Breast epithelium (tissue), 4 donors: ENCODE data around the gene FAM168A. TPM values are rescaled to one million over a fixed set of nuclear protein-coding genes. Genes with fewer than 3 reads are reported as not detected.

Experiments
- DNase-seq, 2 donors: peaks; one replicate each; pipeline ENCODE4 v3.0.0-alpha.2; 2019; ENCODE audit warnings: low spot score in 2 of 2
- H3K27ac ChIP-seq, 2 donors: fragments of 200-600 bp; sonication (generic) in 1 of 2; one replicate each; pipeline ENCODE4 v1.5.1; 2016 to 2019; ENCODE audit warnings: mild to moderate bottlenecking in 1 of 2
- H3K27me3 ChIP-seq, 2 donors: fragments of 200-600 bp; sonication (generic) in 1 of 2; one replicate each; pipeline versions ENCODE4 v1.5.1 to v1.6.0; 2017 to 2019; ENCODE audit warnings: control low read depth in 1 of 2, mild to moderate bottlenecking in 1 of 2
- H3K36me3 ChIP-seq: fragments of 200-600 bp; one replicate; pipeline ENCODE4 v1.5.1; 2019
- H3K4me1 ChIP-seq, 2 donors: fragments of 200-600 bp; sonication (generic); one replicate each; pipeline ENCODE4 v1.5.1; 2016 to 2019; ENCODE audit warnings: control low read depth in 1 of 2
- H3K4me3 ChIP-seq, 3 donors: fragments of 200-600 bp; sonication (generic); 1 replicate in 2 of 3; 2 replicates in 1 of 3; pipeline ENCODE4 v1.5.1; 2016 to 2019; ENCODE audit warnings: mild to moderate bottlenecking in 3 of 3, moderate library complexity in 2 of 3
- H3K9me3 ChIP-seq, 2 donors: fragments of 200-600 bp; sonication (generic) in 1 of 2; one replicate each; pipeline ENCODE4 v1.5.1; 2016 to 2019; ENCODE audit warnings: control low read depth in 1 of 2
- CTCF ChIP-seq, 3 donors: fragments of 450-650 bp; IDR thresholded peaks; one replicate each; pipeline ENCODE4 v1.5.1; 2016 to 2017; ENCODE audit warnings: antibody characterized with exemption in 3 of 3, mild to moderate bottlenecking in 3 of 3, moderate library complexity in 3 of 3
- POLR2A ChIP-seq: fragments of 450-650 bp; IDR thresholded peaks from one replicate; pipeline ENCODE4 v1.6.1; 2016; ENCODE audit warnings: antibody characterized with exemption, mild to moderate bottlenecking, moderate library complexity
- POLR2AphosphoS5 ChIP-seq, 3 donors: sonication (generic); formaldehyde crosslinking; IDR thresholded peaks; one replicate each; pipeline ENCODE4 v1.6.1; 2017; ENCODE audit warnings: antibody characterized with exemption in 3 of 3
- intact Hi-C: fragments of 100-400 bp; cut with DNase I; formaldehyde crosslinking; loops from one replicate; pipeline ENCODE4 v1.15.1; 2023; ENCODE audit warnings: low total_unique reads
- total RNA-seq, 3 donors: library from RNA; depleted of rRNA; stranded (reverse); fragments of >200 nt; gene quantifications; one replicate each; pipeline ENCODE4 v1.1.0, GENCODE V29; 2016

The FAM168A gene
- total RNA-seq, 3 donors from 2014 or later, result 26.5 to 41.9 (median 28.8) TPM

- no peaks in the 10 kb centered on the region for H3K27me3 ChIP-seq
- intact Hi-C loops, result no loop called here
- H3K9me3 ChIP-seq, result no peaks in the 10 kb centered on the region
- no peaks in the 10 kb centered on the region for H3K4me1 ChIP-seq
- TF ChIP-seq CTCF (IDR thresholded peaks at IDR 0.05), result no peak
- TF ChIP-seq POLR2A, result no peak
- no peak for TF ChIP-seq POLR2AphosphoS5 (IDR thresholded peaks at IDR 0.05)
- H3K36me3 ChIP-seq, result no peaks in the 10 kb centered on the region
- H3K27ac ChIP-seq, result no peak overlapping the region
- no peak overlapping the region for H3K4me3 ChIP-seq
- no peak for DNase-seq
These were observed 88.7 kb downstream of the FAM168A start for GRCh38 chr11:73509188-73509587.

- Histone ChIP-seq H3K36me3 (no peaks in the 10 kb centered on the region), H3K4me1 (no peaks in the 10 kb centered on the region), H3K4me3 (no peak overlapping the region), H3K27ac (no peak overlapping the region), H3K27me3 (no peaks in the 10 kb centered on the region), H3K9me3 (no peaks in the 10 kb centered on the region)
- no peak for DNase-seq
- no peak for TF ChIP-seq CTCF (IDR thresholded peaks at IDR 0.05)
- no peak for TF ChIP-seq POLR2AphosphoS5 (IDR thresholded peaks at IDR 0.05)
- TF ChIP-seq POLR2A, result no peak
- intact Hi-C loops, result no loop called here
These were observed 89.4 kb downstream of the FAM168A start for GRCh38 chr11:73508243-73509176.

GRCh38 chr11:73507086-73507485 is 90.8 kb downstream of the FAM168A start:
- Histone ChIP-seq H3K4me3 (no peak overlapping the region), H3K27ac (no peak overlapping the region), H3K36me3 (no peaks in the 10 kb centered on the region), H3K9me3 (no peaks in the 10 kb centered on the region), H3K4me1 (no peaks in the 10 kb centered on the region), H3K27me3 (no peaks in the 10 kb centered on the region)
- TF ChIP-seq POLR2A (no peak), CTCF (IDR thresholded peaks at IDR 0.05) (no peak), POLR2AphosphoS5 (IDR thresholded peaks at IDR 0.05) (no peak)
- intact Hi-C loops, result no loop called here
- DNase-seq, result no peak

- Histone ChIP-seq H3K9me3 (no peaks in the 10 kb centered on the region), H3K4me1 (no peaks in the 10 kb centered on the region), H3K27ac (no peak overlapping the region), H3K27me3 (no peaks in the 10 kb centered on the region), H3K4me3 (no peak overlapping the region), H3K36me3 (no peaks in the 10 kb centered on the region)
- no peak for DNase-seq
- TF ChIP-seq POLR2AphosphoS5 (IDR thresholded peaks at IDR 0.05) (no peak), CTCF (IDR thresholded peaks at IDR 0.05) (no peak), POLR2A (no peak)
- intact Hi-C loops, result no loop called here
These were observed 91.9 kb downstream of the FAM168A start for GRCh38 chr11:73506038-73506437.

GRCh38 chr11:73498343-73498742 is 99.6 kb downstream of the FAM168A start:
- no peaks in the 10 kb centered on the region for H3K36me3 ChIP-seq
- TF ChIP-seq POLR2A, result no peak
- no peak for TF ChIP-seq POLR2AphosphoS5 (IDR thresholded peaks at IDR 0.05)
- TF ChIP-seq CTCF (IDR thresholded peaks at IDR 0.05), result no peak
- DNase-seq, result no peak
- no peak overlapping the region for H3K27ac ChIP-seq
- H3K4me3 ChIP-seq, result no peak overlapping the region
- H3K27me3 ChIP-seq, result no peaks in the 10 kb centered on the region
- no peaks in the 10 kb centered on the region for H3K9me3 ChIP-seq
- intact Hi-C loops, result no loop called here
- peaks cover 0 to 5% of the 10 kb centered on the region in 2 donors for H3K4me1 ChIP-seq
